Measurements from ENCODE around the gene FRAS1. TPM values are rescaled to one million over a fixed set of nuclear protein-coding genes. Genes with fewer than 3 reads are reported as not detected.
A peak's percentile ranks its signal among the peaks of the same experiment; 100 is the strongest.

FRAS1 gene
- total RNA-seq, 2 experiments from 2014 or later = not detected

- peaks cover 0 to 3% of the 10 kb centered on the region in 2 experiments for H3K27me3 ChIP-seq (ENCODE audit: control insufficient read depth in 1 of 2, insufficient read depth in 2 of 2, low read length in 2 of 2)
- intact Hi-C loops (cut with DNase I, micrococcal nuclease) = no loop called here
- ATAC-seq (ENCODE audit: poor library complexity) (no peak), DNase-seq (no peak)
- ChIA-PET POLR2A (no interaction called here), CTCF (no interaction called here)
- Mint-ChIP-seq H3K27ac (no peak overlapping the region), H3K27me3 (peaks cover 24% of the 10 kb centered on the region), H3K4me3 (no peak overlapping the region), H3K9me3 (no peaks in the 10 kb centered on the region), H3K36me3 (ENCODE audit: low read depth) (no peaks in the 10 kb centered on the region), H3K4me1 (ENCODE audit: low read depth) (no peaks in the 10 kb centered on the region)
- H3K9me3 ChIP-seq (ENCODE audit: control insufficient read depth in 1 of 2, insufficient read depth in 1 of 2, low read length in 2 of 2) = no peaks in the 10 kb centered on the region
- H3K27ac ChIP-seq (ENCODE audit: low read depth in 1 of 2, low read length in 2 of 2) = no peak overlapping the region
- H3K36me3 ChIP-seq (ENCODE audit: insufficient read depth, low read length) = no peaks in the 10 kb centered on the region
- H3K4me3 ChIP-seq (ENCODE audit: low read length) = no peak overlapping the region
- no peak for TF ChIP-seq CTCF (IDR thresholded peaks at IDR 0.05)
- H3K4me1 ChIP-seq (ENCODE audit: insufficient read depth, low read length) = no peaks in the 10 kb centered on the region
Observed at GRCh38 chr4:78162821-78163220, 105.7 kb downstream of the FRAS1 start.

- no peak for ATAC-seq (ENCODE audit: poor library complexity)
- Histone ChIP-seq H3K27ac (ENCODE audit: low read depth in 1 of 2, low read length in 2 of 2) (no peak overlapping the region), H3K9me3 (ENCODE audit: control insufficient read depth in 1 of 2, insufficient read depth in 1 of 2, low read length in 2 of 2) (no peaks in the 10 kb centered on the region), H3K4me1 (ENCODE audit: insufficient read depth, low read length) (no peaks in the 10 kb centered on the region), H3K4me3 (ENCODE audit: low read length) (no peak overlapping the region), H3K27me3 (ENCODE audit: control insufficient read depth in 1 of 2, insufficient read depth in 2 of 2, low read length in 2 of 2) (peaks cover 0 to 3% of the 10 kb centered on the region in 2 experiments), H3K36me3 (ENCODE audit: insufficient read depth, low read length) (no peaks in the 10 kb centered on the region)
- no peak for TF ChIP-seq CTCF (IDR thresholded peaks at IDR 0.05)
- Mint-ChIP-seq H3K4me3 (no peak overlapping the region), H3K4me1 (ENCODE audit: low read depth) (no peaks in the 10 kb centered on the region), H3K27ac (no peak overlapping the region), H3K36me3 (ENCODE audit: low read depth) (no peaks in the 10 kb centered on the region), H3K9me3 (no peaks in the 10 kb centered on the region), H3K27me3 (peaks cover 7% of the 10 kb centered on the region)
- ChIA-PET CTCF (no interaction called here), POLR2A (interaction anchor here (0.6 kb wide), 1 partner anchor 18 kb away, joined by 4 read pairs; no protein-coding TSS in a partner anchor)
- DNase-seq = no peak
- intact Hi-C loops (cut with DNase I, micrococcal nuclease) = no loop called here
Observed at GRCh38 chr4:78165758-78166157, 108.6 kb downstream of the FRAS1 start.

- Histone ChIP-seq H3K27me3 (ENCODE audit: control insufficient read depth in 1 of 2, insufficient read depth in 2 of 2, low read length in 2 of 2) (peaks cover 0 to 3% of the 10 kb centered on the region in 2 experiments), H3K4me3 (ENCODE audit: low read length) (no peak overlapping the region), H3K9me3 (ENCODE audit: control insufficient read depth in 1 of 2, insufficient read depth in 1 of 2, low read length in 2 of 2) (no peaks in the 10 kb centered on the region), H3K27ac (ENCODE audit: low read depth in 1 of 2, low read length in 2 of 2) (no peak overlapping the region), H3K4me1 (ENCODE audit: insufficient read depth, low read length) (no peaks in the 10 kb centered on the region), H3K36me3 (ENCODE audit: insufficient read depth, low read length) (no peaks in the 10 kb centered on the region)
- ATAC-seq (ENCODE audit: poor library complexity) (no peak), DNase-seq (peak in 1 of 14 experiments; percentile 5)
- no peak for TF ChIP-seq CTCF (IDR thresholded peaks at IDR 0.05)
- ChIA-PET CTCF (no interaction called here), POLR2A (no interaction called here)
- intact Hi-C loops (cut with DNase I, micrococcal nuclease) = no loop called here
- no peaks in the 10 kb centered on the region for H3K4me1 Mint-ChIP-seq (ENCODE audit: low read depth)
- H3K4me3 Mint-ChIP-seq = no peak overlapping the region
- H3K27me3 Mint-ChIP-seq = peaks cover 7% of the 10 kb centered on the region
- no peaks in the 10 kb centered on the region for H3K9me3 Mint-ChIP-seq
- H3K27ac Mint-ChIP-seq = no peak overlapping the region
- no peaks in the 10 kb centered on the region for H3K36me3 Mint-ChIP-seq (ENCODE audit: low read depth)
Observed at GRCh38 chr4:78166622-78167021, 109.5 kb downstream of the FRAS1 start.

All from CD4-positive, alpha-beta T cell (primary cell).